Measurements from ENCODE around the gene CAD.

GRCh38 chr2:27199241-27199640 is 17.9 kb upstream of the CAD start:
- TF ChIP-seq CTCF (IDR thresholded peaks at IDR 0.05) = no peak
- TF ChIP-seq POLR2A (IDR thresholded peaks at IDR 0.05) = no peak

Data from Peyer's patch (tissue), 4 donors.